NB4 (cell line): ENCODE measurements around the gene TMA7B.

Experiments
- DNase-seq: peaks from one replicate; pipeline ENCODE4 v3.0.0; 2010; ENCODE audit warnings: low read depth
- H3K4me3 ChIP-seq: one replicate; pipeline ENCODE4 v1.5.1; 2011; ENCODE audit warnings: mild to moderate bottlenecking, low read depth, low read length, moderate library complexity
- MYC ChIP-seq: IDR thresholded peaks from 2 replicates; pipeline ENCODE4 v1.6.1; 2011; ENCODE audit warnings: low read depth, low read length
- POLR2A ChIP-seq: IDR thresholded peaks from 2 replicates; pipeline ENCODE4 v1.6.1; 2011; ENCODE audit warnings: mild to moderate bottlenecking; ENCODE audit not compliant: insufficient read length; ENCODE audit errors: extremely low read depth
- TF ChIP-seq, protein P1 (sequence below): IDR thresholded peaks from one replicate; pipeline ENCODE4 v1.5.1; 2012; ENCODE audit warnings: low read depth, low read length
- TF ChIP-seq, protein P2 (sequence below): IDR thresholded peaks from 2 replicates; pipeline ENCODE4 v1.6.1; 2011; ENCODE audit warnings: low read depth, low read length

The TMA7B gene

GRCh38 chr22:39923696-39924095 lies 36.5 kb upstream of the TMA7B start:
- H3K4me3 ChIP-seq, result no peak overlapping the region
- DNase-seq, result no peak
- TF ChIP-seq MYC (no peak), POLR2A (no peak)
- TF ChIP-seq, protein P1, sequence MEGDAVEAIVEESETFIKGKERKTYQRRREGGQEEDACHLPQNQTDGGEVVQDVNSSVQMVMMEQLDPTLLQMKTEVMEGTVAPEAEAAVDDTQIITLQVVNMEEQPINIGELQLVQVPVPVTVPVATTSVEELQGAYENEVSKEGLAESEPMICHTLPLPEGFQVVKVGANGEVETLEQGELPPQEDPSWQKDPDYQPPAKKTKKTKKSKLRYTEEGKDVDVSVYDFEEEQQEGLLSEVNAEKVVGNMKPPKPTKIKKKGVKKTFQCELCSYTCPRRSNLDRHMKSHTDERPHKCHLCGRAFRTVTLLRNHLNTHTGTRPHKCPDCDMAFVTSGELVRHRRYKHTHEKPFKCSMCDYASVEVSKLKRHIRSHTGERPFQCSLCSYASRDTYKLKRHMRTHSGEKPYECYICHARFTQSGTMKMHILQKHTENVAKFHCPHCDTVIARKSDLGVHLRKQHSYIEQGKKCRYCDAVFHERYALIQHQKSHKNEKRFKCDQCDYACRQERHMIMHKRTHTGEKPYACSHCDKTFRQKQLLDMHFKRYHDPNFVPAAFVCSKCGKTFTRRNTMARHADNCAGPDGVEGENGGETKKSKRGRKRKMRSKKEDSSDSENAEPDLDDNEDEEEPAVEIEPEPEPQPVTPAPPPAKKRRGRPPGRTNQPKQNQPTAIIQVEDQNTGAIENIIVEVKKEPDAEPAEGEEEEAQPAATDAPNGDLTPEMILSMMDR, result no peak
- TF ChIP-seq, protein P2, sequence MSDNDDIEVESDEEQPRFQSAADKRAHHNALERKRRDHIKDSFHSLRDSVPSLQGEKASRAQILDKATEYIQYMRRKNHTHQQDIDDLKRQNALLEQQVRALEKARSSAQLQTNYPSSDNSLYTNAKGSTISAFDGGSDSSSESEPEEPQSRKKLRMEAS, result no peak

- TF ChIP-seq, protein P1, result no peak
- no peak for TF ChIP-seq MYC
- TF ChIP-seq, protein P2, result no peak
- no peak for TF ChIP-seq POLR2A
- no peak for DNase-seq
- no peak overlapping the region for H3K4me3 ChIP-seq
Observed at GRCh38 chr22:39924286-39924685, 35.9 kb upstream of the TMA7B start.

DNA sequence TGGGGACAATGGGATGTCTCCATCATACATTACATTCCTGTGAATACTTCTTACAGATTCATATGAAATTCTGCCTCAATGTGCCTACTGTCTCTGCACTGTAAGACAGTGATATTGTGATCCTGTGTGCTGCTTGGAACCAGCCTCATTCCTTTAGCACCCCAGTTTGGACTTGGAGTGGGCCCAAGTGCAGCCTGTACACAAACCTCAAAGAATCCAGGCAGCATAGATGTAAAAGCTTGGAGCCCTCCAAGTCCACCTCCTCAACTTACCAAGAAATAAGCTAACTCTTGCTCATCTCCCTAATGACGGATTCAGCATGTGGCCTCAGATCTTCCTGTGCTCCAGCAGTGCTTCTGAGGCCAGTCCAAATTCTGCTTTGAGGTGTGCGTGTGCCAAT lies 34.9 kb upstream of the TMA7B start:
- H3K4me3 ChIP-seq, result no peak overlapping the region
- TF ChIP-seq POLR2A (no peak), MYC (no peak)
- TF ChIP-seq, protein P2, result no peak
- DNase-seq, result no peak

DNA sequence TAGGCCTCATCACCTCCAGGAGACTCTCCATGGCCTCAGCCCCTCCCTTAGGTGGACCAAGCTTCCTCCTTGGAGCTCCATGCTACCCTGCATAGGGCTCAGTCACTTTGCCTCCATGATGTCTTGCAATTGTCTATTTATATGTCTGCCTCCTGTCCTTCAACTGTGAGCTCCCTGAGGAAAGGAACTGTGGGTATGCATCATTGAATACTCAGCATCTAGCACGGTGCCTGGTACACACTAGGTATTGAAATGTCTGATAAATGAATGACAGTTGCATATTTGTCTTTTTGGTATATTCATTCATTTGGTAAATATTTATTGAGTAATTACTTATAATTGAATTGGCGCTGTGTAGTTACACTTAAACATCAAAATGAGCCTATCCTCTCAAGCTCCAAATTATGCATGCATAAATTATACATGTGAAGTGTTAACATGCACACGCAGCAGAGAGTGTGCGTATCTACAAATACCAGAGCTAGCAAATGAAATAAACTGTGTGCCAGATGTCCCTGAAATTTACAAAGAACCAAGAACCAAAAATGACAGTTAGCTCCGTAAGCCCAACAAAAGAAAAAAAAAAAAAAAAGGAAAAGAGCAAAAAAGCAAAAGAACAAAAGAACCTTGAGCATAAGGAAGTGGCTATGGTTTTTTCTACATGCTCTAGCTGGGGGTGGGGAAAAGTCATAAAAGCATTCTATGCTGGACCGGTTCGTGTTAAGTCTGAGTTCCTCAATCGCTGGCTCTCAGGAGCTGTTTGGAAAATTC lies 34.1 kb upstream of the TMA7B start:
- TF ChIP-seq POLR2A, result no peak
- H3K4me3 ChIP-seq, result no peak overlapping the region
- DNase-seq, result no peak

DNA sequence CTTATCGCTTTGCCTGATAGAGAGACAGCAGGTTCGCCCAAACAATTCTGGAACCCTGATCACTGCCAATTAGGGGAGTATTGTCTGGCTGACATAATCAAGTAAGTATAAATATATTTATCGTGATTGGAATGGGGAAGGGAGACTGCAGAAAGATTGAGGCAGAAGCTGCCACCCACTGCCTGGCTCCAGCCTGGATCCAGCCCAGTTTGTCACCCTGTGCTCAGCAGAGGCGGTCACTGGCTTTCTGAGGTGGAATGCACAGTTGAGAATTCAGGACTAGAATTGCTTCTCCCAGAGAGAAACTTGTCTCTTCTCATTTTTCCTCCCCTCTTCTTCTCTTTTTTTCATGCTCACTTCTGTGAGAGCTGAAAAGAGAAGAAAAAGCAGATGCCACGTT lies 33.4 kb upstream of the TMA7B start:
- H3K4me3 ChIP-seq, result no peak overlapping the region
- TF ChIP-seq, protein P2, result no peak
- TF ChIP-seq POLR2A (no peak), MYC (no peak)
- TF ChIP-seq, protein P1, result no peak
- no peak for DNase-seq

DNA sequence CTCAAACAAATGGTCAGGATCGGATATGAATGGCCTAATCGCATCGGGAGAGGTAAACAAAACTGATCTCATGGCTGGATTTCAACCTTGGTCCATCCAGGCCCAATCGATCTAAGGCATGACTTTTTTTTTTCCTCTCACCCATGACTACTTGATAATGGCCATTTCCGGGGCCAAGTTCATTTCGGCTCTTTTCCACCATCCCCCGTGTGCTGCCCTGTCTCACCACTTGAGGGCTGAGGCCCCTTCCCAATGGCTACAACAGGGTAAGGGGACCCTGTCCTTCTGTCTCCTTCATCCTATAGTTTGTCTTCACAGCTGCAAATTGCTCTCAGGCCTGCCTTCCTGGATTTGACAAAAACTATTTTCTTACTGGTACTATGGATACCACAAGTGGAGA lies 32.7 kb upstream of the TMA7B start:
- TF ChIP-seq, protein P2, result no peak
- TF ChIP-seq POLR2A, result no peak
- TF ChIP-seq, protein P1, result peak; percentile 18
- no peak for TF ChIP-seq MYC
- no peak overlapping the region for H3K4me3 ChIP-seq

More for the DNA sequence above, 32.7 kb upstream of the TMA7B start:
- DNase-seq, result peak; percentile 4
